Activated CD4-positive, alpha-beta T cell treated with anti-CD3 and anti-CD28 coated beads, Interleukin-2, Interleukin-6, amounts not matched to agents 100 ng/mL and 50 ng/mL, durations not matched to agents 16 hours and 8 hours (primary cell): ENCODE data around the gene GEMIN8.

ENCODE experiments used
- DNase-seq: peaks from one replicate; pipeline ENCODE4 v3.0.0-alpha.2; 2020

GEMIN8 gene

GRCh38 chrX:14029425-14030173 is at the start of gene GEMIN8:
GEMIN8 (minus strand) TSS chrX:14029892; CDS start chrX:14021478, 8,414 bp downstream.
- peak; percentile 91 for DNase-seq

- DNase-seq: no peak
These were observed 46.9 kb upstream of the GEMIN8 start for GRCh38 chrX:14076639-14077038.

- DNase-seq: no peak
These were observed 43.9 kb upstream of the GEMIN8 start for GRCh38 chrX:14073556-14073955.

- DNase-seq: no peak
These were observed 43.4 kb upstream of the GEMIN8 start for GRCh38 chrX:14073071-14073470.

GRCh38 chrX:14065800-14066199 is 36.1 kb upstream of the GEMIN8 start:
- DNase-seq: no peak

GRCh38 chrX:14064626-14065432 is 35.1 kb upstream of the GEMIN8 start:
- no peak for DNase-seq

GRCh38 chrX:14062524-14062923 is 32.8 kb upstream of the GEMIN8 start:
- DNase-seq: no peak

GRCh38 chrX:14056206-14056605 is 26.5 kb upstream of the GEMIN8 start:
- DNase-seq: no peak

- DNase-seq: no peak
These were observed 21.7 kb upstream of the GEMIN8 start for GRCh38 chrX:14051416-14051815.

- DNase-seq: no peak
These were observed 21.0 kb upstream of the GEMIN8 start for GRCh38 chrX:14050709-14051108.

GRCh38 chrX:14043209-14043608 is 13.5 kb upstream of the GEMIN8 start:
- no peak for DNase-seq

GRCh38 chrX:14039344-14039743 is 9.7 kb upstream of the GEMIN8 start:
- DNase-seq: peak; percentile 78

GRCh38 chrX:14038375-14039085 is 8.8 kb upstream of the GEMIN8 start:
- no peak for DNase-seq

GRCh38 chrX:14032406-14032805 is 2.7 kb upstream of the GEMIN8 start:
- DNase-seq: peak; percentile 69

GRCh38 chrX:14030174-14030530 is 460 bp upstream of the GEMIN8 start:
- no peak for DNase-seq

GRCh38 chrX:14029039-14029424 is 660 bp downstream of the GEMIN8 start:
- DNase-seq: no peak

GRCh38 chrX:14028473-14028872 is 1.2 kb downstream of the GEMIN8 start:
- DNase-seq: peak; percentile 58

GRCh38 chrX:14027511-14028019 is 2.1 kb downstream of the GEMIN8 start:
- DNase-seq: peak; percentile 82

- no peak for DNase-seq
These were observed 2.7 kb downstream of the GEMIN8 start for GRCh38 chrX:14027036-14027435.

GRCh38 chrX:14026121-14026520 is 3.6 kb downstream of the GEMIN8 start:
- DNase-seq: no peak

- no peak for DNase-seq
These were observed 7.7 kb downstream of the GEMIN8 start for GRCh38 chrX:14022019-14022418.

- DNase-seq: no peak
These were observed 12.3 kb downstream of the GEMIN8 start for GRCh38 chrX:14017399-14017798.

GRCh38 chrX:14015941-14016340 is 13.8 kb downstream of the GEMIN8 start:
- no peak for DNase-seq
